Right lobe of liver (tissue), 6 donors: ENCODE results near the gene LYST. TPM values are rescaled to one million over a fixed set of nuclear protein-coding genes. Genes with fewer than 3 reads are reported as not detected.

Source experiments
- ATAC-seq, 4 donors: fragments of 200-7000 bp; cut with Tn5 transposase; one replicate each; pipeline ENCODE4 v1.9.1; 2020; ENCODE audit warnings: mild to moderate bottlenecking in 4 of 4, moderate library complexity in 4 of 4
- DNase-seq, 3 donors: peaks; one replicate each; pipeline ENCODE4 v3.0.0-alpha.2; 2020
- H3K27ac ChIP-seq, 3 donors: fragments of 200-600 bp; one replicate each; pipeline ENCODE4 v1.8.0; 2022
- H3K27me3 ChIP-seq, 2 donors: fragments of 200-600 bp; one replicate each; pipeline ENCODE4 v1.8.0; 2022
- H3K36me3 ChIP-seq, 4 donors: fragments of 200-600 bp; sonication (generic) in 1 of 4; one replicate each; pipeline versions ENCODE4 v1.5.1 to v1.8.0; 2017 to 2022; ENCODE audit warnings: control low read depth in 1 of 4
- H3K4me1 ChIP-seq, 4 donors: fragments of 200-600 bp; sonication (generic) in 1 of 4; one replicate each; pipeline versions ENCODE4 v1.5.1 to v1.8.0; 2017 to 2022; ENCODE audit warnings: control low read depth in 1 of 4
- H3K4me3 ChIP-seq, 3 donors: fragments of 200-600 bp; one replicate each; pipeline ENCODE4 v1.8.0; 2022
- H3K9me3 ChIP-seq, 4 donors: fragments of 200-600 bp; sonication (generic) in 1 of 4; one replicate each; pipeline versions ENCODE4 v1.5.1 to v1.8.0; 2017 to 2022; ENCODE audit warnings: control low read depth in 1 of 4
- CTCF ChIP-seq, 4 donors: fragments of 200-600 bp in 3 of 4; fragments of 450-650 bp in 1 of 4; IDR thresholded peaks; one replicate each; pipeline versions ENCODE4 v1.5.1 to v1.8.0; 2016 to 2022; ENCODE audit warnings: antibody characterized with exemption in 4 of 4, mild to moderate bottlenecking in 2 of 4
- POLR2A ChIP-seq: fragments of 450-650 bp; IDR thresholded peaks from one replicate; pipeline ENCODE4 v1.6.1; 2017; ENCODE audit warnings: antibody characterized with exemption, mild to moderate bottlenecking
- WGBS: methylation state at CpG from one replicate; pipeline ENCODE4 v1.1.6; 2018; ENCODE audit warnings: low coverage, low lambda C conversion rate; ENCODE audit not compliant: insufficient coverage; ENCODE audit errors: missing lambda C conversion rate; 5-methylcytosine and 5-hydroxymethylcytosine counted together
- intact Hi-C, 2 donors: fragments of 100-400 bp; cut with DNase I; formaldehyde crosslinking; loops; one replicate each; pipeline versions ENCODE4 v1.11.2 to v1.14.1; 2022
- total RNA-seq, 6 experiments: library from RNA; depleted of rRNA in 2 of 6; stranded (reverse); fragments of >200 nt in 2 of 6; fragmentation: NEBNext Ultra II Directional in 3 of 6; extraction: Animal tissue kit (Norgen Biotek cat#: 25700) in 3 of 6; gene quantifications; one replicate each; pipeline versions ENCODE4 v1.1.0 to v1.2.4, GENCODE V29; 2016 to 2023
- donor health status: DM: no; HTN: yes; CAD: no.
- donor health status: DM: no; HTN: no; CAD: no.
- donor health status: DM: no; HTN: no; CAD: no.
- donor health status: DM: no; HTN: yes; CAD: no.
- donor health status: DM: no; HTN: yes; CAD: no.

The LYST gene
- total RNA-seq, 6 experiments from 2014 or later: 9.0 to 16.6 (median 12.5) TPM

- ATAC-seq (no peak), DNase-seq (no peak)
- peaks cover 0 to 26% (median 5%) of the 10 kb centered on the region in 4 donors for H3K36me3 ChIP-seq
- no peak for TF ChIP-seq CTCF (IDR thresholded peaks at IDR 0.05)
- no peak for TF ChIP-seq POLR2A
- H3K4me1 ChIP-seq: no peaks in the 10 kb centered on the region
- no peak overlapping the region for H3K4me3 ChIP-seq
- intact Hi-C loops: no loop called here
- WGBS: 94% methylated on average over 4 of the region's 4 CpGs
- H3K9me3 ChIP-seq: no peaks in the 10 kb centered on the region
- H3K27ac ChIP-seq: no peak overlapping the region
- no peaks in the 10 kb centered on the region for H3K27me3 ChIP-seq
Measured at GRCh38 chr1:235663628-235664027, 203.1 kb downstream of the LYST start.

- DNase-seq: no peak
- H3K36me3 ChIP-seq: peaks cover 0 to 26% (median 5%) of the 10 kb centered on the region in 4 donors
Measured at GRCh38 chr1:235661568-235661967, 205.1 kb downstream of the LYST start.

GRCh38 chr1:235659186-235659771 is 207.4 kb downstream of the LYST start:
- 94% methylated on average over 9 of the region's 14 CpGs for WGBS
- Histone ChIP-seq H3K9me3 (no peaks in the 10 kb centered on the region), H3K4me3 (no peak overlapping the region), H3K36me3 (peaks cover 0 to 24% (median 5%) of the 10 kb centered on the region in 4 donors), H3K27ac (no peak overlapping the region), H3K27me3 (no peaks in the 10 kb centered on the region), H3K4me1 (peaks cover 0 to 7% (median 0%) of the 10 kb centered on the region in 4 donors)
- DNase-seq (no peak), ATAC-seq (no peak)
- intact Hi-C loops: no loop called here
- no peak for TF ChIP-seq POLR2A
- TF ChIP-seq CTCF (IDR thresholded peaks at IDR 0.05): no peak

More at GRCh38 chr1:235661568-235661967, 205.1 kb downstream of the LYST start:
- 92% methylated on average over 2 of the region's 2 CpGs for WGBS
- Histone ChIP-seq H3K27me3 (no peaks in the 10 kb centered on the region), H3K27ac (no peak overlapping the region), H3K4me3 (no peak overlapping the region), H3K4me1 (peaks cover 0 to 7% (median 0%) of the 10 kb centered on the region in 4 donors), H3K9me3 (no peaks in the 10 kb centered on the region)
- no peak for TF ChIP-seq CTCF (IDR thresholded peaks at IDR 0.05)
- no peak for TF ChIP-seq POLR2A
- intact Hi-C loops: no loop called here
- ATAC-seq: no peak

GRCh38 chr1:235657747-235658526 is 208.8 kb downstream of the LYST start:
- peaks cover 0 to 7% (median 0%) of the 10 kb centered on the region in 4 donors for H3K4me1 ChIP-seq
- ATAC-seq (peak in 2 of 4 donors; percentile 42), DNase-seq (no peak)
- peaks cover 0 to 11% (median 3%) of the 10 kb centered on the region in 4 donors for H3K36me3 ChIP-seq
- H3K4me3 ChIP-seq: no peak overlapping the region
- peaks cover 0 to 2% of the 10 kb centered on the region in 2 donors for H3K27me3 ChIP-seq
- H3K9me3 ChIP-seq: no peaks in the 10 kb centered on the region
- H3K27ac ChIP-seq: no peak overlapping the region
- WGBS: 35% methylated on average over 5 of the region's 5 CpGs
- intact Hi-C loops: no loop called here
- TF ChIP-seq POLR2A (no peak), CTCF (IDR thresholded peaks at IDR 0.05) (no peak)
